NCI-H128 (cell line): ENCODE measurements around the gene PRDM16.

Source experiments
- DNase-seq: peaks from one replicate; lab custom pipeline; 2025; ENCODE audit not compliant: unreplicated experiment; lab: John Stamatoyannopoulos, UW

The PRDM16 gene

GRCh38 chr1:3329640-3330281 is 260.8 kb downstream of the PRDM16 start:
- no peak for DNase-seq

GRCh38 chr1:3330771-3331245 is 261.8 kb downstream of the PRDM16 start:
- no peak for DNase-seq

GRCh38 chr1:3331564-3331963 is 262.6 kb downstream of the PRDM16 start:
- no peak for DNase-seq

GRCh38 chr1:3332043-3332442 is 263.0 kb downstream of the PRDM16 start:
- DNase-seq: no peak

GRCh38 chr1:3332662-3333061 is 263.7 kb downstream of the PRDM16 start:
- DNase-seq: no peak

GRCh38 chr1:3333903-3334302 is 264.9 kb downstream of the PRDM16 start:
- DNase-seq: no peak

- no peak for DNase-seq
These were observed 265.4 kb downstream of the PRDM16 start for GRCh38 chr1:3334366-3334765.

- no peak for DNase-seq
These were observed 267.0 kb downstream of the PRDM16 start for GRCh38 chr1:3335754-3336640.

GRCh38 chr1:3336641-3337630 is 267.9 kb downstream of the PRDM16 start:
- DNase-seq: no peak

- DNase-seq: no peak
These were observed 269.1 kb downstream of the PRDM16 start for GRCh38 chr1:3337798-3338724.

- no peak for DNase-seq
These were observed 269.7 kb downstream of the PRDM16 start for GRCh38 chr1:3338725-3339070.

GRCh38 chr1:3339856-3340255 is 270.9 kb downstream of the PRDM16 start:
- DNase-seq: no peak

GRCh38 chr1:3340548-3341235 is 271.7 kb downstream of the PRDM16 start:
- DNase-seq: no peak

- DNase-seq: no peak
These were observed 272.4 kb downstream of the PRDM16 start for GRCh38 chr1:3341236-3341994.

GRCh38 chr1:3342960-3343359 is 274.0 kb downstream of the PRDM16 start:
- no peak for DNase-seq

GRCh38 chr1:3344395-3344794 is 275.4 kb downstream of the PRDM16 start:
- DNase-seq: no peak

GRCh38 chr1:3345792-3346191 is 276.8 kb downstream of the PRDM16 start:
- no peak for DNase-seq

GRCh38 chr1:3346478-3346877 is 277.5 kb downstream of the PRDM16 start:
- DNase-seq: no peak
